Superior temporal gyrus (tissue), 1 donor: Measurements from ENCODE around the gene RPS13.
"Not testable (repeated sequence)": the region's sequence is repeated elsewhere in the genome, so short reads cannot be mapped to it uniquely, and the experiment has no call there.

ENCODE experiments used
- DNase-seq: peaks from one replicate; pipeline ENCODE4 v3.0.0-alpha.2; 2016; ENCODE audit errors: extremely low spot score

Gene RPS13

GRCh38 chr11:17036666-17037658, 40.5 kb downstream of the RPS13 start:
- DNase-seq = no peak

- DNase-seq = not testable (repeated sequence)
These were observed 43.4 kb downstream of the RPS13 start for GRCh38 chr11:17034027-17034426.

GRCh38 chr11:17026487-17027082, 50.9 kb downstream of the RPS13 start:
- DNase-seq = no peak

- DNase-seq = no peak
These were observed 52.5 kb downstream of the RPS13 start for GRCh38 chr11:17024924-17025323.
